ENCODE data around the gene GDPD4. TPM values are rescaled to one million over a fixed set of nuclear protein-coding genes. Genes with fewer than 3 reads are reported as not detected.

Gene GDPD4
- total RNA-seq, 2 experiments from 2014 or later = not detected

DNA sequence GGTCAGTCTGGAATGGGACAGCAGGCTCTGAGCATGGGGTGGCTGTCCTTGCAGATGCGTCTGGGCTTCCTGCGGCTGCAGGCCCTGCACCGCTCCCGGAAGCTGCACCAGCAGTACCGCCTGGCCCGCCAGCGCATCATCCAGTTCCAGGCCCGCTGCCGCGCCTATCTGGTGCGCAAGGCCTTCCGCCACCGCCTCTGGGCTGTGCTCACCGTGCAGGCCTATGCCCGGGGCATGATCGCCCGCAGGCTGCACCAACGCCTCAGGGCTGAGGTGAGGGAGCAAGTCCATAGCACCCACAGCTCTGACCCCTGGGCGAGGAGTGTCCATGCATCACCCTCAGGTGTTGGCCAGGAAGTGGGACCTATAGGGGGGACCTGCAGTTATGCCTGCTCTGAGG lies 121.8 kb downstream of the GDPD4 start:
- H3K9me3 Mint-ChIP-seq = no peaks in the 10 kb centered on the region
- no peak overlapping the region for H3K27ac Mint-ChIP-seq
- no peaks in the 10 kb centered on the region for H3K27me3 Mint-ChIP-seq (ENCODE audit: low read depth)
- H3K4me1 Mint-ChIP-seq (ENCODE audit: low read depth) = no peaks in the 10 kb centered on the region
- H3K4me3 Mint-ChIP-seq = no peak overlapping the region
- DNase-seq = no peak
- CTCF ChIA-PET = no interaction called here
- intact Hi-C loops (cut with micrococcal nuclease) = no loop called here
- no peaks in the 10 kb centered on the region for H3K36me3 Mint-ChIP-seq (ENCODE audit: low read depth)

DNA sequence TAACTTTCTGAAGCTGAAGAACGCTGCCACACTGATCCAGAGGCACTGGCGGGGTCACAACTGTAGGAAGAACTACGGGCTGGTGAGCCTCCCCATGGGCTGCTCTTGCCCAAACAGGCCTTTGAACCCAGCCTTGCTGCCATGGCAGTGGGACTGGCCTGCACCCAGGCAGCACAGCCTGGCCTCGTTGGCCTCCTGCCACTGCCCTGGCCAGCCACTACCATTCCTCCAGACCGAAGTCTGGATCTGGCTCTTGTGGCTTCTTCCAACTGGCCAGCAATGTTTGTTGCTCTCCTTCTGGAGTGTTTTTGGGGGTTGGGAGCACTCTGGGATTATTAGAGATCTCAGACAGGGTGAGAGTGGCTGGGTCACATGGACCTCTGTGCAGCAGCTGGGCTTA lies 122.4 kb downstream of the GDPD4 start:
- Mint-ChIP-seq H3K27ac (no peak overlapping the region), H3K4me1 (ENCODE audit: low read depth) (no peaks in the 10 kb centered on the region), H3K27me3 (ENCODE audit: low read depth) (no peaks in the 10 kb centered on the region), H3K4me3 (no peak overlapping the region), H3K36me3 (ENCODE audit: low read depth) (no peaks in the 10 kb centered on the region), H3K9me3 (no peaks in the 10 kb centered on the region)
- no peak for DNase-seq
- intact Hi-C loops (cut with micrococcal nuclease) = no loop called here
- CTCF ChIA-PET = no interaction called here

DNA sequence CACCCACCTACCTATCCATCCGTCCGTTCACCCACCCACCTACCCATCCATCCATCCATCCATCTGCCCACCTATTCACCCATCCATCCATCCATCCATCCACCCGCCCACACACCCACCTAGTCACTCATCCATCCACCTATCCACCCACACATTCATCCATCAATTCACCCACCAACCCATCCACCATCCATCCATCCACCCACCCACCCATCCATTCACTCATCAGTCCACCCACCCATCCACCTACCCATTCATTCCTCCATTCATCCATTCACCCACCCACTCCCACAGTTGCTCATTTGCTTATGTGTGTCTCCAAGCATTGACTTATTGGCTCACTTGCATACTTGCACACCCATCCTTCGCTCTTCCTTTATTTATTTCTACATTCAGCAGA lies 123.3 kb downstream of the GDPD4 start:
- Mint-ChIP-seq H3K36me3 (ENCODE audit: low read depth) (no peaks in the 10 kb centered on the region), H3K9me3 (no peaks in the 10 kb centered on the region), H3K27ac (no peak overlapping the region), H3K4me3 (no peak overlapping the region), H3K4me1 (ENCODE audit: low read depth) (no peaks in the 10 kb centered on the region), H3K27me3 (ENCODE audit: low read depth) (no peaks in the 10 kb centered on the region)
- CTCF ChIA-PET = no interaction called here
- no peak for DNase-seq
- intact Hi-C loops (cut with micrococcal nuclease) = no loop called here

DNA sequence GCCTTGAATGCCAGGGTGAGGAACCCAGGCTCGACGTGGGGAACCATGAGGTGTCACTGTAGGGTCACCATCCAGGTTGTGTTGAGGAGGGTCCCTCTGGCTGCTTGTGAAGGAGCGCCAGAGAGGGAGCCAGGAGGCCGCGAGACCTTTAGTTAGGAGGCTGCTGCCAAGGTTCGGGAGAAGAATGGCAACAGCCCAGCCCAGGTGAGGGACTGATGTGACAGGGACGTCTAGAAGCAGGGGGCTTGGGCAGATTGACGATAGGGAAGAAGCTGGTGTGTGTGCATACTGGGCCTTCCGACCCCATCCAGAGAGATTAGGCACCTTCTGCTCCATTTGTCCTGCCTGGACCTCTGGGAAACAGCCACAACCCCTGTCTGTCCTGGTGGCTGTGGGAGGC lies 124.5 kb downstream of the GDPD4 start:
- DNase-seq = no peak
- Mint-ChIP-seq H3K27ac (no peak overlapping the region), H3K4me1 (ENCODE audit: low read depth) (no peaks in the 10 kb centered on the region), H3K9me3 (no peaks in the 10 kb centered on the region), H3K27me3 (ENCODE audit: low read depth) (no peaks in the 10 kb centered on the region), H3K4me3 (no peak overlapping the region), H3K36me3 (ENCODE audit: low read depth) (no peaks in the 10 kb centered on the region)
- CTCF ChIA-PET = no interaction called here
- intact Hi-C loops (cut with micrococcal nuclease) = no loop called here

- Mint-ChIP-seq H3K27ac (no peak overlapping the region), H3K4me3 (no peak overlapping the region), H3K27me3 (ENCODE audit: low read depth) (no peaks in the 10 kb centered on the region), H3K36me3 (ENCODE audit: low read depth) (no peaks in the 10 kb centered on the region), H3K9me3 (no peaks in the 10 kb centered on the region), H3K4me1 (ENCODE audit: low read depth) (no peaks in the 10 kb centered on the region)
- CTCF ChIA-PET = interaction anchor here (1.1 to 2.4 kb wide), 2 partner anchors 11 to 49 kb away, joined by 3 to 8 read pairs; no protein-coding TSS in a partner anchor
- DNase-seq = peak; percentile 13
- intact Hi-C loops (cut with micrococcal nuclease) = no loop called here
Measured at GRCh38 chr11:77175869-77176539, 125.5 kb downstream of the GDPD4 start.

DNA sequence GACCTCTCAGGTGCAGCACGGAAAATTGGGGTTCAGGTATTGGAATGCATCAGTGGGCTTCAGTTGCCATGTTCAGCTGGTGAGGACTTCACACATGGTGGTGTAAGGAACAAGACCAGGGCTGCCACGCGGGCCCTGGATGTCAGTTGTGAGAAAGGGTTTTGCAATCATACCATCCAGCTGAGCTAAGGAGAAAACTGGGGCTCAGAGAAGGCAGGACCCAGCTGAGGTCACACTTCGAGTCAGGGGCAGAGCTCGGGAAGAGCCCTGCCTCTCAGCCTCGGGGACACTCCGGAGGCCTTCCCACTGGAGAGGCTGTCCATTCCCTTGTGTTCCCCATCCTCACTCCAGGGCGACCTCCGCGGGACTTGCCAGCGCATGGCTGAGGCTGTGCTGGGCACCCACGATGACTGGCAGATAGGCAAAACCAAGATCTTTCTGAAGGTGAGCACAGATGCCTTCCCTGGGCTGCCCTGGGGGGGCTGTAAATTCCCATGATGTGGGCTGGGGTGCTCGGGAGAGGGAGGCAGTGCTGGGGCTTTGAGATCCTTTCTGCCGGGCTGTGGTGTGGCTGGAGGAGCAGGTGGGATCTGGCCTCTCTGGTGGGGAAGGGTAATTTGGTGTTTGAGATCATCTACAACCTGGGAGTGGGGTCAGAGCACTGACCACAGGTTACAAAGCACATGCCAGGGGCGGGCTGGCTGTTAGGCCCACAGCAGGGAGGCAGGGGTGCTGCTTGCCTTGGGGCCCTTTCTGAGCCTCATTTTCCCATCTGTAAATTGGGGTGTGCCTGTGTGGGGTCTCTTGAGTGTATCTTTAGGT lies 126.3 kb downstream of the GDPD4 start:
- no peak overlapping the region for H3K4me3 Mint-ChIP-seq
- H3K4me1 Mint-ChIP-seq (ENCODE audit: low read depth) = no peaks in the 10 kb centered on the region
- intact Hi-C loops (cut with micrococcal nuclease) = no loop called here
- no peaks in the 10 kb centered on the region for H3K27me3 Mint-ChIP-seq (ENCODE audit: low read depth)
- no peaks in the 10 kb centered on the region for H3K9me3 Mint-ChIP-seq
- H3K36me3 Mint-ChIP-seq (ENCODE audit: low read depth) = no peaks in the 10 kb centered on the region
- CTCF ChIA-PET = interaction anchor here (1.1 to 2.4 kb wide), 2 partner anchors 12 to 48 kb away, joined by 3 to 8 read pairs; no protein-coding TSS in a partner anchor
- no peak overlapping the region for H3K27ac Mint-ChIP-seq
- no peak for DNase-seq

GRCh38 chr11:77174559-77174958 lies 126.9 kb downstream of the GDPD4 start:
- CTCF ChIA-PET = interaction anchor here (2.4 kb wide), 1 partner anchor 13 kb away, joined by 8 read pairs; no protein-coding TSS in a partner anchor
- Mint-ChIP-seq H3K4me1 (ENCODE audit: low read depth) (no peaks in the 10 kb centered on the region), H3K9me3 (no peaks in the 10 kb centered on the region), H3K27ac (no peak overlapping the region), H3K4me3 (no peak overlapping the region), H3K27me3 (ENCODE audit: low read depth) (no peaks in the 10 kb centered on the region), H3K36me3 (ENCODE audit: low read depth) (no peaks in the 10 kb centered on the region)
- DNase-seq = no peak
- intact Hi-C loops (cut with micrococcal nuclease) = no loop called here

DNA sequence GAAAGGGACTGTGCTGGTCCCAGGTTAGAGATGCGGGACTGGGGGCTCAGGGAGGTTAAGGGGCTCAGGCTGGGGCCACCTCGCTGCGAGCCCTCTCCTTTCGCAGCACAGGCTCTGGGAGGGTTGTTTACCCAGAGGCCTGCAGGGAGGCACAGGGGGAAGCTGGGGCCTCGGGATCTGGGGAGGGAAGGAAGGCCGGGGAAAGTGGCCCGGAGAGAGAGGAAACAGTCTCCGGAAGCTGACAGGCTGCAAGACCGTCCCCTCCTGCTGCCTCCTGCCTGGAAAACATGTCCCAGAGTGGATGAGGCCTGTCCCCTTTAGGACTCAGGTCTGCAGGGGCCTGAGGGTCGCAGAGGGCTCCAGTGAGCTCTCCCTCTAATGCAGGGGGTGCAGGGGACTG lies 128.0 kb downstream of the GDPD4 start:
- no peak for DNase-seq
- Mint-ChIP-seq H3K27me3 (ENCODE audit: low read depth) (no peaks in the 10 kb centered on the region), H3K4me3 (no peak overlapping the region), H3K4me1 (ENCODE audit: low read depth) (no peaks in the 10 kb centered on the region), H3K9me3 (no peaks in the 10 kb centered on the region), H3K27ac (no peak overlapping the region), H3K36me3 (ENCODE audit: low read depth) (no peaks in the 10 kb centered on the region)
- intact Hi-C loops (cut with micrococcal nuclease) = no loop called here
- CTCF ChIA-PET = no interaction called here

GRCh38 chr11:77172666-77172982 lies 128.9 kb downstream of the GDPD4 start:
- CTCF ChIA-PET = interaction anchor here (0.9 kb wide), 1 partner anchor 46 kb away, joined by 3 read pairs; no protein-coding TSS in a partner anchor
- DNase-seq = no peak

GRCh38 chr11:77171885-77172665 lies 129.4 kb downstream of the GDPD4 start:
- CTCF ChIA-PET = interaction anchor here (0.9 kb wide), 1 partner anchor 45 kb away, joined by 3 read pairs; no protein-coding TSS in a partner anchor
- H3K4me1 Mint-ChIP-seq (ENCODE audit: low read depth) = no peaks in the 10 kb centered on the region
- H3K36me3 Mint-ChIP-seq (ENCODE audit: low read depth) = no peaks in the 10 kb centered on the region

More at GRCh38 chr11:77172666-77172982, 128.9 kb downstream of the GDPD4 start:
- no peaks in the 10 kb centered on the region for H3K9me3 Mint-ChIP-seq
- H3K36me3 Mint-ChIP-seq (ENCODE audit: low read depth) = no peaks in the 10 kb centered on the region
- no peaks in the 10 kb centered on the region for H3K27me3 Mint-ChIP-seq (ENCODE audit: low read depth)
- intact Hi-C loops (cut with micrococcal nuclease) = no loop called here
- H3K4me3 Mint-ChIP-seq = no peak overlapping the region
- no peaks in the 10 kb centered on the region for H3K4me1 Mint-ChIP-seq (ENCODE audit: low read depth)
- H3K27ac Mint-ChIP-seq = no peak overlapping the region

GRCh38 chr11:77171254-77171653 lies 130.2 kb downstream of the GDPD4 start:
- no peaks in the 10 kb centered on the region for H3K9me3 Mint-ChIP-seq
- intact Hi-C loops (cut with micrococcal nuclease) = no loop called here
- H3K36me3 Mint-ChIP-seq (ENCODE audit: low read depth) = no peaks in the 10 kb centered on the region
- no peaks in the 10 kb centered on the region for H3K4me1 Mint-ChIP-seq (ENCODE audit: low read depth)
- CTCF ChIA-PET = no interaction called here
- DNase-seq = no peak
- no peak overlapping the region for H3K27ac Mint-ChIP-seq
- H3K4me3 Mint-ChIP-seq = no peak overlapping the region
- no peaks in the 10 kb centered on the region for H3K27me3 Mint-ChIP-seq (ENCODE audit: low read depth)

More at GRCh38 chr11:77171885-77172665, 129.4 kb downstream of the GDPD4 start:
- DNase-seq = no peak
- intact Hi-C loops (cut with micrococcal nuclease) = no loop called here
- H3K27me3 Mint-ChIP-seq (ENCODE audit: low read depth) = no peaks in the 10 kb centered on the region
- no peak overlapping the region for H3K4me3 Mint-ChIP-seq
- no peaks in the 10 kb centered on the region for H3K9me3 Mint-ChIP-seq
- H3K27ac Mint-ChIP-seq = no peak overlapping the region

DNA sequence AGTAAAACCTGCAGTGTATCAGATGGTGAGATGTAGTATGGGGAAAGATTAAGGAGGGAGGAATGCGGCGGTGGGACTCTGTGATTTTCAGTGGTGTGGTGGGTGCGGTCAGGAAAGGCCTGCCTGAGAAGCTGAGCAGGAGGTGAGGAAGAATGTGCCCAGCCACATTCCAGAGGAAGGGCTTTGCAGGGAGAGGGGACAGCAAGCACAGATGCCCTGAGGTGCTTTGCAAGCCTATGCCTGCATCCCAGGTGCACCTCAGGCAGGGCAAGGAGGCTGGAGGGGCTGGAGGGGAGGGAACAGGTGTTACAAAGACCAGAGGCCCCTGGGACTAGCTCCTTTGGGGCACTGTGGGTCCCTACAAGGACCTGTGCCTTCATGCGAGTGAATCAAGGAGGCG lies 131.4 kb downstream of the GDPD4 start:
- DNase-seq = no peak
- no peak overlapping the region for H3K27ac Mint-ChIP-seq
- H3K36me3 Mint-ChIP-seq (ENCODE audit: low read depth) = no peaks in the 10 kb centered on the region
- no peak overlapping the region for H3K4me3 Mint-ChIP-seq
- CTCF ChIA-PET = no interaction called here
- no peaks in the 10 kb centered on the region for H3K27me3 Mint-ChIP-seq (ENCODE audit: low read depth)
- intact Hi-C loops (cut with micrococcal nuclease) = no loop called here
- no peaks in the 10 kb centered on the region for H3K9me3 Mint-ChIP-seq
- H3K4me1 Mint-ChIP-seq (ENCODE audit: low read depth) = no peaks in the 10 kb centered on the region

Data from activated naive CD4-positive, alpha-beta T cell treated with anti-CD3 and anti-CD28 coated beads for 36 hours (primary cell).